NT2/D1 (cell line): Measurements from ENCODE around the gene ZNF511.

Experiments used
- SUZ12 ChIP-seq: IDR thresholded peaks from 2 replicates; pipeline ENCODE4 v1.6.1; 2011; ENCODE audit not compliant: insufficient read length, insufficient read depth; ENCODE audit errors: extremely low read depth
- ZNF274 ChIP-seq: IDR thresholded peaks from 2 replicates; pipeline ENCODE4 v1.6.1; 2011; ENCODE audit warnings: mild to moderate bottlenecking, low read depth, low read length

DNA sequence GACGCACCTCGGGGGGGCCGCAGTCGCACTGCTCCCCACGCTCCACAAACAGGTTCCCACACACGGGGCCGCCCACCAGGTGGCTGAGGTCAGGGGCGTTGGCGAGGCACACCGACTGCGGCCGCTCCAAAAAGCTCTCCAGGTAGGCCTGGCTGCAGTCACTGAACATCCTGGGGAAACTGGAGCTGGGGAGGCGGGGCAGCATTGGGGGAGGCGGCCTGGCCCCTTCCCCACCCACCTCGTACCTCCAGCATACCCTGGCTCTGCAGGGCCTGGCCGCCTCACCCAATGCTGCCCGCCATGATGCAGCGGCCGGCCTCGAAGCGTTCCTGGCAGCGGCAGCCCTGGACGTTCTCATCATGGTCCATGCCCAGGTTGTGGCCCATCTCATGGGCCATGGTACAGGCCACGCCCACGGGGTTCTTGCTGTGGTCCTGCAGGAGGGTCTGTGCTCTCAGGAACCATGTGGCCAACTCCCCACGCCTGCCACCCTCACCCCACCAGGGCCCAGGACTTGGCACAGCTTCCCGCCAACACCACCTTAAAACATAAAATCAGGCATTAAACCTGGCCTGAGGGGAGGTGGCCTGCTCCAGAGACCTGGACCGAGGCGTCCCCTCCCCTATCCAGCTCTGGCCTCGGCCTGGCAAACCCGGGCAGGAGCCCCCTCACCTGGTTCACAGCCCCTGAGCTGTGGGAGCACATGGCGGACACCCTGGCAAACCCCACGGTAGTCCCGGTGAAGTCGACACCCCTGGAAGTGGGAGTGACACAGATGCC lies 37.0 kb upstream of the ZNF511 start:
- TF ChIP-seq ZNF274: no peak
- TF ChIP-seq SUZ12: no peak
